Caki2 (cell line): ENCODE data around the gene CITED2. TPM values are rescaled to one million over a fixed set of nuclear protein-coding genes. Genes with fewer than 3 reads are reported as not detected.
"Not testable (repeated sequence)": the region's sequence is repeated elsewhere in the genome, so short reads cannot be mapped to it uniquely, and the experiment has no call there.

ENCODE experiments used
- DNase-seq: peaks from one replicate; pipeline ENCODE4 v3.0.0-alpha.2; 2015; ENCODE audit warnings: low read depth
- in situ Hi-C: cut with HindIII; loops from 2 replicates; pipeline ENCODE4 v1.10.0; 2016; ENCODE audit warnings: low sequenced_read_pairs, low pct_unique_long_range_greater_than_20kb, mixed read lengths
- total RNA-seq: library from RNA; depleted of rRNA; stranded (reverse); fragments of >200 nt; shearing (Covaris generic); gene quantifications from 2 replicates; pipeline ENCODE4 v1.2.3, GENCODE V29; 2014; ENCODE audit warnings: low replicate concordance

CITED2 gene
- total RNA-seq, 1 experiment from 2014 or later, result 165 TPM

GRCh38 chr6:139370283-139370998, 4.0 kb downstream of the CITED2 start:
- DNase-seq, result peak; percentile 63
- in situ Hi-C loops, result no loop called here

- peak; percentile 70 for DNase-seq
- in situ Hi-C loops, result no loop called here
Observed at GRCh38 chr6:139369568-139370282, 4.7 kb downstream of the CITED2 start.

GRCh38 chr6:139369068-139369467, 5.4 kb downstream of the CITED2 start:
- DNase-seq, result peak; percentile 24
- in situ Hi-C loops, result no loop called here

- DNase-seq, result no peak
- in situ Hi-C loops, result no loop called here
Observed at GRCh38 chr6:139368661-139369060, 5.8 kb downstream of the CITED2 start.

GRCh38 chr6:139367810-139368351, 6.6 kb downstream of the CITED2 start:
- no peak for DNase-seq
- in situ Hi-C loops, result no loop called here

- in situ Hi-C loops, result no loop called here
- DNase-seq, result no peak
Observed at GRCh38 chr6:139364982-139365379, 9.5 kb downstream of the CITED2 start.

- peak; percentile 45 for DNase-seq
- in situ Hi-C loops, result no loop called here
Observed at GRCh38 chr6:139364302-139364981, 10.0 kb downstream of the CITED2 start.

- in situ Hi-C loops, DNase-seq: not testable (repeated sequence)
Observed at GRCh38 chr6:139363797-139364196, 10.7 kb downstream of the CITED2 start.

- in situ Hi-C loops, DNase-seq: not testable (repeated sequence)
Observed at GRCh38 chr6:139363123-139363522, 11.3 kb downstream of the CITED2 start.

- DNase-seq, result no peak
- in situ Hi-C loops, result no loop called here
Observed at GRCh38 chr6:139361211-139361610, 13.2 kb downstream of the CITED2 start.

GRCh38 chr6:139356924-139357323, 17.5 kb downstream of the CITED2 start:
- in situ Hi-C loops, result no loop called here
- DNase-seq, result no peak

- in situ Hi-C loops, result no loop called here
Observed at GRCh38 chr6:139355777-139356445, 18.5 kb downstream of the CITED2 start.

GRCh38 chr6:139355172-139355571, 19.3 kb downstream of the CITED2 start:
- DNase-seq, result no peak
- in situ Hi-C loops, result no loop called here

More at GRCh38 chr6:139355777-139356445, 18.5 kb downstream of the CITED2 start:
- no peak for DNase-seq

- no peak for DNase-seq
- in situ Hi-C loops, result no loop called here
Observed at GRCh38 chr6:139354189-139354588, 20.3 kb downstream of the CITED2 start.

- in situ Hi-C loops, result no loop called here
Observed at GRCh38 chr6:139349464-139350020, 24.9 kb downstream of the CITED2 start.

GRCh38 chr6:139346392-139346791, 28.1 kb downstream of the CITED2 start:
- DNase-seq, result no peak
- in situ Hi-C loops, result no loop called here

More at GRCh38 chr6:139349464-139350020, 24.9 kb downstream of the CITED2 start:
- no peak for DNase-seq

- DNase-seq, result no peak
Observed at GRCh38 chr6:139344186-139344963, 30.1 kb downstream of the CITED2 start.

More at GRCh38 chr6:139344186-139344963, 30.1 kb downstream of the CITED2 start:
- in situ Hi-C loops, result no loop called here
